GM04504 (cell line): ENCODE data around the gene NUDT2.
A peak's percentile ranks its signal among the peaks of the same experiment; 100 is the strongest.

Experiments
- DNase-seq: peaks from one replicate; pipeline ENCODE4 v3.0.0-alpha.2; 2012; ENCODE audit warnings: low read depth

Gene NUDT2

GRCh38 chr9:34370970-34371880, 41.9 kb downstream of the NUDT2 start:
- DNase-seq, result no peak

GRCh38 chr9:34371886-34372466, 42.6 kb downstream of the NUDT2 start:
- no peak for DNase-seq

- no peak for DNase-seq
These were observed 43.2 kb downstream of the NUDT2 start for GRCh38 chr9:34372467-34373011.

GRCh38 chr9:34373749-34374148, 44.4 kb downstream of the NUDT2 start:
- no peak for DNase-seq

GRCh38 chr9:34374339-34374738, 45.0 kb downstream of the NUDT2 start:
- DNase-seq, result no peak

- no peak for DNase-seq
These were observed 45.7 kb downstream of the NUDT2 start for GRCh38 chr9:34374905-34375552.

GRCh38 chr9:34375901-34376595, 46.7 kb downstream of the NUDT2 start:
- no peak for DNase-seq

- DNase-seq, result peak; percentile 60
These were observed 47.4 kb downstream of the NUDT2 start, which contains the start of gene MYORG for GRCh38 chr9:34376596-34377403. Gene MYORG (minus strand): TSS chr9:34376898. CDS start chr9:34372943, 3,955 bp downstream.

- no peak for DNase-seq
These were observed 48.0 kb downstream of the NUDT2 start for GRCh38 chr9:34377404-34377746.

GRCh38 chr9:34378376-34379060, 49.1 kb downstream of the NUDT2 start:
- DNase-seq, result no peak

- peak; percentile 48 for DNase-seq
These were observed 50.1 kb downstream of the NUDT2 start for GRCh38 chr9:34379334-34380033.

GRCh38 chr9:34380034-34380510, 50.7 kb downstream of the NUDT2 start:
- no peak for DNase-seq

- DNase-seq, result peak; percentile 38
These were observed 51.3 kb downstream of the NUDT2 start for GRCh38 chr9:34380511-34381315.

GRCh38 chr9:34381323-34381722, 52.0 kb downstream of the NUDT2 start:
- no peak for DNase-seq

- no peak for DNase-seq
These were observed 52.7 kb downstream of the NUDT2 start for GRCh38 chr9:34382054-34382453.

GRCh38 chr9:34382879-34383278, 53.5 kb downstream of the NUDT2 start:
- no peak for DNase-seq

GRCh38 chr9:34383904-34384303, 54.5 kb downstream of the NUDT2 start:
- DNase-seq, result no peak

- DNase-seq, result no peak
These were observed 55.2 kb downstream of the NUDT2 start for GRCh38 chr9:34384368-34385165.
